ENCODE results near the gene EXOC3.

Gene EXOC3

DNA sequence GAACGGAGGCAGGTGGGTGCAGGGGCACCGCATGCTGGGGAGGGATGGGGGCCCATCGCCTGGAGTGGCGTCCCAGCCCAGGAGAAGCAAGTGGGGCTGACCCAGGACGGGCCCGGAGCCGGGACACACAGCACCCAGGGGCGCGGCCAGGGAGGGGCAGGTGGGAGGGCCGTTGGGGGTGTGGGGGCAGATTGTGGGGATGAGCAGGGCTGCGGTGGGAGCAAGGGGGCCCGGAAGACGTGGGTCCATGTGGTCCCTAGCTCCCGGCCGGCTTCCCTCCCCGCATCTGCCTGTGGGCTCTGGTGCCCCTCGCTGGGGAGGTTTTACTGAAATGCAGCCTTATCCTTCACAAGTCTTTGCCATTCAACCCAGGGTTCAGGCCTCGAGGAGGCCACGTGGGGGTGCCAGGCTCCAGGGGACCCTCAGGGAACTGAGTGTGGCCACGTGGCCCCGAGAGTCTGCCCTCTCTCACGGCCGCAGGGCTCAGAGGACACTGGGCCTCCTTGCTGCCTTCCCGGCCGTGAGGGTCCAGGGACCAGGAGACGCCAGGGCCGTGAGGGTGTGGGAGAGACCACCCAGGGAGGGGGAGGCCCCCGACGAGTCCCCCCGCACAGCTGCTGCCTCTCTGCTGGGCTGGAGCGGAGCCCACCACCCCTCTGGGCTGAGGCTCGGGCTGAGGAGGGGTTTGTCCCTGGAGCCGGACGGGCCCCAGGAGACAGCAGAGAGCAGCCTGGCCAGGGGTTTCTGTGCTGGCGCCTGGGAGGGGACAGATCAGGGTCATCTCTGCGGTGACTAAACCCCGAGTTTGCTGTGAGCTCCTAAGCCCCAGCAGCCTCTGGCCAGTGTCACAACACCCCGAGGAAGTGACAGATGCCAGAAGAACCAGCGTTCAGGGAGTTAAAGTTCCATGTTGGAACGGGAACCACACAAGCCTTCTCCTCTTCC is 46.0 kb downstream of the EXOC3 start:
- no peak for DNase-seq (ENCODE audit: low spot score)
- no peak overlapping the region for H3K27ac ChIP-seq
- POLR2A ChIA-PET (ENCODE audit: low non-redundant PET): no interaction called here
- CTCF ChIA-PET: interaction anchor here (0.5 kb wide), 1 partner anchor 12 kb away, joined by 3 read pairs; no protein-coding TSS in a partner anchor
- TF ChIP-seq CTCF (conservative IDR thresholded peaks at IDR 0.05; ENCODE audit: low read depth): no peak

- POLR2A ChIA-PET (ENCODE audit: low non-redundant PET): no interaction called here
Observed at GRCh38 chr5:489689-490080, 46.7 kb downstream of the EXOC3 start.

GRCh38 chr5:490116-491106 is 47.4 kb downstream of the EXOC3 start:
- CTCF ChIA-PET: interaction anchor here (0.5 kb wide), 1 partner anchor 65 kb away, joined by 3 read pairs; no protein-coding TSS in a partner anchor
- no peak overlapping the region for H3K27ac ChIP-seq
- POLR2A ChIA-PET (ENCODE audit: low non-redundant PET): no interaction called here
- no peak for TF ChIP-seq CTCF (conservative IDR thresholded peaks at IDR 0.05; ENCODE audit: low read depth)
- no peak for DNase-seq (ENCODE audit: low spot score)

More at GRCh38 chr5:489689-490080, 46.7 kb downstream of the EXOC3 start:
- TF ChIP-seq CTCF (conservative IDR thresholded peaks at IDR 0.05; ENCODE audit: low read depth): no peak
- CTCF ChIA-PET: no interaction called here
- no peak for DNase-seq (ENCODE audit: low spot score)
- no peak overlapping the region for H3K27ac ChIP-seq

- ChIA-PET POLR2A (ENCODE audit: low non-redundant PET) (no interaction called here), CTCF (no interaction called here)
- TF ChIP-seq CTCF (conservative IDR thresholded peaks at IDR 0.05; ENCODE audit: low read depth): no peak
- no peak overlapping the region for H3K27ac ChIP-seq
- no peak for DNase-seq (ENCODE audit: low spot score)
Observed at GRCh38 chr5:491119-491855, 48.3 kb downstream of the EXOC3 start.

DNA sequence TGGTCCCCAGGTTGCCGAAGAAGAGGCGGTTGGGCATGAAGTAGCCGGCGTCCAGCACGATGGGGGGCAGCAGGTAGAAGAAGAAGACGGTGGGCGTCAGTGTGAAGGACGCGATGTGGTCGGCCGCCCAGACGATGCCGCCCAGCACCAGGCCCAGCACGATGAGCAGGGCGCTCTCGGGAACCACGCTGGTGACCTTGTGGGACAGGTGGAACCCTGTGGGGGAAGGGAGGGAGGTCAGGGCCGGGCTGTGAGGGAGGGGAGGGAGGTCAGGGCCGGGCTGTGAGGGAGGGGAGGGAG is 48.8 kb downstream of the EXOC3 start:
- no peak overlapping the region for H3K27ac ChIP-seq
- POLR2A ChIA-PET (ENCODE audit: low non-redundant PET): no interaction called here
- DNase-seq (ENCODE audit: low spot score): no peak
- CTCF ChIA-PET: no interaction called here
- no peak for TF ChIP-seq CTCF (conservative IDR thresholded peaks at IDR 0.05; ENCODE audit: low read depth)
